CD4-positive, alpha-beta T cell (primary cell): Measurements from ENCODE around the gene TRDMT1. TPM values are rescaled to one million over a fixed set of nuclear protein-coding genes. Genes with fewer than 3 reads are reported as not detected.

Experiments
- ATAC-seq: fragments of 200-7000 bp; cut with Tn5 transposase; one replicate; pipeline ENCODE4 v1.10.0; 2022; ENCODE audit warnings: mild to moderate bottlenecking; ENCODE audit not compliant: poor library complexity
- CTCF ChIA-PET: fragments of 350-600 bp; sonication (Branson Sonifier 250); formaldehyde crosslinking; loops from one replicate; lab custom pipeline; 2021; ENCODE audit warnings: antibody characterized with exemption, inconsistent platforms; lab: Charles Lee
- POLR2A ChIA-PET: fragments of 350-600 bp; sonication (Branson Sonifier 250); formaldehyde crosslinking; loops from one replicate; lab custom pipeline; 2021; ENCODE audit warnings: antibody characterized with exemption, inconsistent platforms; lab: Charles Lee
- DNase-seq, 14 experiments: peaks; one replicate each; pipeline ENCODE4 v3.0.0-alpha.2; 2013 to 2020; ENCODE audit warnings: mixed read lengths in 2 of 14
- H3K27ac ChIP-seq, 2 donors: one replicate each; pipeline versions ENCODE4 v1.5.1 to v1.7.0; 2013; ENCODE audit warnings: low read length in 2 of 2, low read depth in 1 of 2, mild to moderate bottlenecking in 1 of 2
- H3K27me3 ChIP-seq, 2 experiments: 1 replicate in 1 of 2; 2 replicates in 1 of 2; pipeline versions ENCODE4 v1.6.1 to v1.7.0; 2013; ENCODE audit warnings: low read length in 2 of 2, control low read depth in 1 of 2, mild to moderate bottlenecking in 1 of 2, moderate library complexity in 1 of 2; ENCODE audit not compliant: insufficient read depth in 2 of 2, control insufficient read depth in 1 of 2
- H3K36me3 ChIP-seq: one replicate; pipeline ENCODE4 v1.6.1; 2013; ENCODE audit warnings: low read length, control low read depth; ENCODE audit not compliant: insufficient read depth
- H3K4me1 ChIP-seq: one replicate; pipeline ENCODE4 v1.6.1; 2013; ENCODE audit warnings: low read length, control low read depth; ENCODE audit not compliant: insufficient read depth
- H3K4me3 ChIP-seq: one replicate; pipeline ENCODE4 v1.5.1; 2013; ENCODE audit warnings: mild to moderate bottlenecking, low read length, moderate library complexity
- H3K9me3 ChIP-seq, 2 experiments: 1 replicate in 1 of 2; 2 replicates in 1 of 2; pipeline versions ENCODE4 v1.6.1 to v1.7.0; 2013; ENCODE audit warnings: low read length in 2 of 2, mild to moderate bottlenecking in 2 of 2, control low read depth in 1 of 2, moderate library complexity in 1 of 2; ENCODE audit not compliant: control insufficient read depth in 1 of 2, insufficient read depth in 1 of 2
- H3K27ac Mint-ChIP-seq: one replicate; pipeline ENCODE4 v1.8.0; 2020; ENCODE audit warnings: mixed read lengths
- H3K27me3 Mint-ChIP-seq: one replicate; pipeline ENCODE4 v1.8.0; 2021; ENCODE audit warnings: mixed read lengths
- H3K36me3 Mint-ChIP-seq: one replicate; pipeline ENCODE4 v1.8.0; 2021; ENCODE audit warnings: low read depth, mixed read lengths
- H3K4me1 Mint-ChIP-seq: one replicate; pipeline ENCODE4 v1.8.0; 2021; ENCODE audit warnings: low read depth, mixed read lengths
- H3K4me3 Mint-ChIP-seq: one replicate; pipeline ENCODE4 v1.8.0; 2020; ENCODE audit warnings: mild to moderate bottlenecking, mixed read lengths
- H3K9me3 Mint-ChIP-seq: one replicate; pipeline ENCODE4 v1.8.0; 2020; ENCODE audit warnings: mixed read lengths
- CTCF ChIP-seq: fragments of 200-600 bp; IDR thresholded peaks from one replicate; pipeline ENCODE4 v1.8.0; 2022; ENCODE audit warnings: antibody characterized with exemption, mild to moderate bottlenecking
- intact Hi-C, 2 experiments: fragments of 100-400 bp; cut with DNase I in 1 of 2; cut with micrococcal nuclease in 1 of 2; formaldehyde crosslinking; loops; one replicate each; pipeline versions ENCODE4 v1.15.1 to v1.9.0; 2023 to 2025; cut with DNase I, micrococcal nuclease
- total RNA-seq, 174 experiments: library from RNA in 2 of 174; stranded (reverse) in 2 of 174; gene quantifications; one replicate each; pipeline ENCODE4 v1.2.3 and lab custom pipeline; 2021 to 2026

The TRDMT1 gene
- total RNA-seq, 2 experiments from 2014 or later = 20.3 to 21.3 TPM

GRCh38 chr10:17098012-17098411 lies 103.5 kb downstream of the TRDMT1 start:
- H3K4me3 ChIP-seq = no peak overlapping the region
- intact Hi-C loops = no loop called here
- TF ChIP-seq CTCF = no peak
- ATAC-seq = no peak
- H3K9me3 ChIP-seq = peaks cover 0 to 4% of the 10 kb centered on the region in 2 experiments
- no peaks in the 10 kb centered on the region for H3K4me1 ChIP-seq
- H3K27me3 ChIP-seq = no peaks in the 10 kb centered on the region
- ChIA-PET POLR2A (no interaction called here), CTCF (interaction anchor here (0.6 kb wide), 1 partner anchor 23 kb away, joined by 3 read pairs; no protein-coding TSS in a partner anchor)
- H3K27ac ChIP-seq = no peak overlapping the region
- no peaks in the 10 kb centered on the region for H3K36me3 ChIP-seq
- no peak overlapping the region for H3K27ac Mint-ChIP-seq
- no peak for DNase-seq
- no peaks in the 10 kb centered on the region for H3K27me3 Mint-ChIP-seq
- H3K9me3 Mint-ChIP-seq = peaks cover 4% of the 10 kb centered on the region
- peaks cover 35% of the 10 kb centered on the region for H3K36me3 Mint-ChIP-seq
- no peak overlapping the region for H3K4me3 Mint-ChIP-seq
- no peaks in the 10 kb centered on the region for H3K4me1 Mint-ChIP-seq

Other genes starting within 250 kb of the TRDMT1 start
- 1 to 10 TPM; 7.9 to 9.2 TPM for gene CUBN, start 71.9 kb downstream of the TRDMT1 start, total RNA-seq
- gene VIM, start 26.6 kb upstream of the TRDMT1 start, total RNA-seq = 1,000 to 10,000 TPM; 1,576 to 1,603 TPM